NCI-H460 (cell line): ENCODE data around the gene LRRC8B. TPM values are rescaled to one million over a fixed set of nuclear protein-coding genes. Genes with fewer than 3 reads are reported as not detected.

Experiments
- DNase-seq: peaks from one replicate; pipeline ENCODE4 v3.0.0-alpha.2; 2016; ENCODE audit warnings: low read depth; ENCODE audit errors: extremely low read depth
- total RNA-seq: library from RNA; depleted of rRNA; stranded (reverse); fragments of >200 nt; shearing (Covaris generic); gene quantifications from 2 replicates; pipeline ENCODE4 v1.2.3, GENCODE V29; 2014

The LRRC8B gene
- total RNA-seq, 1 experiment from 2014 or later: 8.9 TPM

- no peak for DNase-seq
Measured at GRCh38 chr1:89546082-89546889, 21.7 kb downstream of the LRRC8B start.

GRCh38 chr1:89546934-89547562, 22.4 kb downstream of the LRRC8B start:
- DNase-seq: no peak

GRCh38 chr1:89547563-89548116, 23.0 kb downstream of the LRRC8B start:
- DNase-seq: no peak

- DNase-seq: no peak
Measured at GRCh38 chr1:89548122-89548857, 23.7 kb downstream of the LRRC8B start.

- DNase-seq: no peak
Measured at GRCh38 chr1:89550995-89551394, 26.4 kb downstream of the LRRC8B start.

GRCh38 chr1:89552471-89553081, 27.9 kb downstream of the LRRC8B start:
- DNase-seq: no peak

GRCh38 chr1:89553157-89553556, 28.5 kb downstream of the LRRC8B start:
- DNase-seq: no peak

GRCh38 chr1:89555550-89555949, 30.9 kb downstream of the LRRC8B start:
- DNase-seq: peak; percentile 11

- DNase-seq: no peak
Measured at GRCh38 chr1:89556726-89557444, 32.3 kb downstream of the LRRC8B start.

- DNase-seq: no peak
Measured at GRCh38 chr1:89557445-89557825, 32.8 kb downstream of the LRRC8B start.

- DNase-seq: no peak
Measured at GRCh38 chr1:89557956-89558355, 33.3 kb downstream of the LRRC8B start.

GRCh38 chr1:89563957-89564604, 39.5 kb downstream of the LRRC8B start:
- DNase-seq: no peak

- no peak for DNase-seq
Measured at GRCh38 chr1:89565521-89565920, 40.9 kb downstream of the LRRC8B start.

GRCh38 chr1:89566761-89567174, 42.1 kb downstream of the LRRC8B start:
- no peak for DNase-seq

GRCh38 chr1:89567797-89568196, 43.2 kb downstream of the LRRC8B start:
- DNase-seq: no peak

GRCh38 chr1:89573410-89573809, 48.8 kb downstream of the LRRC8B start:
- DNase-seq: no peak

- DNase-seq: no peak
Measured at GRCh38 chr1:89574621-89575020, 50.0 kb downstream of the LRRC8B start.

- DNase-seq: no peak
Measured at GRCh38 chr1:89575207-89575606, 50.6 kb downstream of the LRRC8B start.

GRCh38 chr1:89576013-89576412, 51.4 kb downstream of the LRRC8B start:
- DNase-seq: no peak

GRCh38 chr1:89578151-89578550, 53.5 kb downstream of the LRRC8B start:
- DNase-seq: no peak
